ENCODE data around the gene SLC4A1AP.

DNA sequence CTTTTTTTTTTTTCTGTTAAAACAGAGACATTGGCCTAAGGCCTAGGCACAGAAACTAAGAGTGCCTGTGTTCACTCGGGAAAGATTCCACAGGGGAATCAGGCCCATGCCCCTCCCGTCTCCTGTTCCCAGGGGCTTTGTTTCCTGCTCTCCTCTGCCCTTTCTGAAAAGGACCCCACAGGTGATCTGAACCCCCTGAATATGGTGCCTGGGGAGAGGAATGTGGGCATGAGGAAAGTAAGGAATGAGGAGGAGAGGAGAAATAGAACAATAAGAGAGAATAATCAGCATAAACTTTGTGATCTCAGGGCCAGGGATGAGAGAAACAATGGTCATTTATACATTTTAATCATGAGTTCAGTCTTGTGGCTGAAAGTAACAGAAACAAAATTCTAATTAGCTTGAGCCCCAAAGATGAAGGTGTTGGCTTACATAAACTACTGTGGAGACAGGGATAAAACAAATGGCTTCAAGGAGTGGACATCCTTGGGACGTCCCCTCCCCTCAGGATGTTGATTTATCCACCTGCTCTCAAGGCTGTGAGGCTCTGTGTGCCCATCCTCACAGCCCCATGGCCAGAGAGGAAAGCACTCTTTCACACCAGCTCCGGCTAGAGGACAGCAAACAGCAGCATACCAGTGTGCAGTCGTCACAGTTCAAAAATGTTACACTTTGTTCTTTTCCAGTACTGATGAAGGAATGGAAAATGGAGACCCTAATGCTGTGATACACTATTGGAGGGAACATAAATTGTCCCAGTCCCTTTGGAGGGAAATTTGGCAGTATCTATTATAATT lies 61.4 kb downstream of the SLC4A1AP start:
- TF ChIP-seq POLR2AphosphoS5 (IDR thresholded peaks at IDR 0.05; ENCODE audit: low read depth, low read length) (no peak), TAF1 (IDR thresholded peaks at IDR 0.05; ENCODE audit: borderline replicate concordance, low read depth, low read length) (no peak)

All from GM12892 (cell line).